D721Med (cell line): ENCODE results near the gene SSR1.
"Not testable (repeated sequence)": the region's sequence is repeated elsewhere in the genome, so short reads cannot be mapped to it uniquely, and the experiment has no call there.

ENCODE experiments used
- DNase-seq: peaks from one replicate; pipeline ENCODE4 v3.0.0; 2011; ENCODE audit warnings: low spot score; ENCODE audit not compliant: insufficient read length
- FAIRE-seq: peaks from 2 replicates; lab custom pipeline; 2011; peaks lifted over from hg19 to GRCh38; lab: Jason Lieb, UNC
- TF ChIP-seq, protein P1 (sequence below): IDR thresholded peaks from 2 replicates; pipeline ENCODE4 v1.5.1; 2012; ENCODE audit warnings: mild to moderate bottlenecking, control low read depth; ENCODE audit not compliant: insufficient read depth; ENCODE audit errors: missing control alignments

SSR1 gene

DNA sequence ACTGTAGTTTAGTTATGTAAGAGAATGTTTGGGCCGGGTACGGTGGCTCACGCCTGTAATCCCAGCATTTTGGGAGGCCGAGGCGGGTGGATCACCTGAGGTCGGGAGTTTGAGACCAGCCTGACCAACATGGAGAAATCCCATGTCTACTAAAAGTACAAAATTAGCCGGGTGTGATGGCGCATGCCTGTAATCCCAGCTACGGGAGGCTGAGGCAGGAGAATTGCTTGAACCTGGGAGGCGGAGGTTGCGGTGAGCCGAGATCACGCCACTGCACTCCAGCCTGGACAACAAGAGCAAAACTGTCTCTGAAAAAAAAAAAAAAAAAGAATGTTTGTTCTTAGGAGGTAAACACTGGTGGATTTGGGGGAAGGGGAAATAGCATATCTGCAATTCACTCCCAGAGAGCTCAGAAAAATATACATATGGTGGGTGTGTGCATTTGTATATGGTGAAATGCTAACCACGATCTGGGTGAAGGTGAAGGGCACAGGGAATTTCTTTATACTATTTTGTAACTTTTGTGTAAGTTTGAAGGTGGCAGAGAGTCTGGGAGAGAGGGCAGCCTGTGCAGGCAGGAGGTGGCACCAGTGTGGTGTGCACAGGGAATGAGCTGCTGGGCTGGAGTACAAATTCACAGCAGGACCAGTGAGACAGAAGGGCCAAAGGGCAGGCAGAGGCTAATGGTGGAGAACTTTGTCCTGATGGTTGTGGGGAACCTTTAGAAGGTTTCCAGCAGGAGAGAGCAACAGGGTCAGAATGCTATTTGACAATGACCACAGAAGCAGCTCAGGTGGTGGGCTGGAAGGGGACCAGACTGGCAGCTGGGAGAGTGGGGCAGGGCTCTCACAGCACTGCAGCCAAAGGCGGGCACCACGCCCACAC lies 42.4 kb downstream of the SSR1 start:
- DNase-seq (no peak), FAIRE-seq (no peak)
- TF ChIP-seq, protein P1, sequence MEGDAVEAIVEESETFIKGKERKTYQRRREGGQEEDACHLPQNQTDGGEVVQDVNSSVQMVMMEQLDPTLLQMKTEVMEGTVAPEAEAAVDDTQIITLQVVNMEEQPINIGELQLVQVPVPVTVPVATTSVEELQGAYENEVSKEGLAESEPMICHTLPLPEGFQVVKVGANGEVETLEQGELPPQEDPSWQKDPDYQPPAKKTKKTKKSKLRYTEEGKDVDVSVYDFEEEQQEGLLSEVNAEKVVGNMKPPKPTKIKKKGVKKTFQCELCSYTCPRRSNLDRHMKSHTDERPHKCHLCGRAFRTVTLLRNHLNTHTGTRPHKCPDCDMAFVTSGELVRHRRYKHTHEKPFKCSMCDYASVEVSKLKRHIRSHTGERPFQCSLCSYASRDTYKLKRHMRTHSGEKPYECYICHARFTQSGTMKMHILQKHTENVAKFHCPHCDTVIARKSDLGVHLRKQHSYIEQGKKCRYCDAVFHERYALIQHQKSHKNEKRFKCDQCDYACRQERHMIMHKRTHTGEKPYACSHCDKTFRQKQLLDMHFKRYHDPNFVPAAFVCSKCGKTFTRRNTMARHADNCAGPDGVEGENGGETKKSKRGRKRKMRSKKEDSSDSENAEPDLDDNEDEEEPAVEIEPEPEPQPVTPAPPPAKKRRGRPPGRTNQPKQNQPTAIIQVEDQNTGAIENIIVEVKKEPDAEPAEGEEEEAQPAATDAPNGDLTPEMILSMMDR: no peak

DNA sequence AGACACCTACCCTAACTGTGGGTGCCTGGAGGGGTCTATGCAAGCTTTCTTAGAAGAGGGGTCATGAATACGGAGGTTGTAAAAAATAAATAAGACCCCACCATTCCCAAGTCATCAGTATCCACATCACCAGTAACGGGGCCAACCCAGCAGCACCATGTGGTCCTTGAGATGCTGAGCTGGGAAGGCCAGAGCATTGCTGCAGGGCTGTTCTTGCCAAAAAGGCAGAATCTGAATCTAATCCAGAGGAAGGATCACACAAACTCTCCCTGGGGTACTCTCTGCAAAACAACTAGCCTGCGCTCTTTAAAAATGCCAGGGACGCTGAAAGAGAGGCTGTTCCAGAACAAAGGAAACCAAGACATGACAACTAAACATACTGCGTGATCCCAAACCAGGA lies 43.2 kb downstream of the SSR1 start:
- TF ChIP-seq, protein P1: no peak
- FAIRE-seq (no peak), DNase-seq (no peak)

DNA sequence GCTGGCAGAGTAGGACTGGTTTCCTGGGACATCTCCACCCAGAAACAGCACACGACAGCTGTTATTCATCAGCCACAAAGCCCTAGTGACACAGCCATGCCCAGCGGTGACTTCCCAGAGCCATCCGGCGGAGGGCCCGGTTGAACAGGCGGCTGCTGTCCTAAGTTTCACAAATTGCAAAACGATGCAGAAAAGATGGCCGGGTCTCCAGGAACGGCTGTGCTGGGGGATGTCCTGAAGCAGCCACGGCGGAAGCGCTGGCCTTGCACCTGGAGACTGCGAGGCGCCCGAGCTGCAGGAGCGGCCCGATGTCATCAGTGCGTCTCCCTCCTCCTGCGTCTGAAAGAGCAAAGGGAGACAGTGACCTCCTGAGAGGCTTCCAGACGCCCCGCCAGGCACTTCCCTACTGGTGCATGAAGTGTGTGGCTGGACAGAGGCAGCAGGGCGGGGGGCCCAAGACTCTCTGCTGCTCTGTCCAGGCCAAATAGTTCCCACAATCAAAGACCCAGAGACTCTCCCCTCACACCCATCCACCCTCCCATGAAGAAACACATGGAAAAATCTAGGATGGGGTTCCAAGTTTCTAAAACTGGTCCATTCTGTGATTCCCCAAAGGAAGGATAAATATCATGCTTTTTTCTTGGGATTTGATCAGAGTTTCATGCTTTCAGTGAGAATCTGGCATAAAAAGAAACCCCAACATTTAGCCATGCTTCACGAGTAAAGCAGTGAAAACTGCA lies 44.0 kb downstream of the SSR1 start:
- FAIRE-seq (no peak), DNase-seq (no peak)
- TF ChIP-seq, protein P1: no peak

DNA sequence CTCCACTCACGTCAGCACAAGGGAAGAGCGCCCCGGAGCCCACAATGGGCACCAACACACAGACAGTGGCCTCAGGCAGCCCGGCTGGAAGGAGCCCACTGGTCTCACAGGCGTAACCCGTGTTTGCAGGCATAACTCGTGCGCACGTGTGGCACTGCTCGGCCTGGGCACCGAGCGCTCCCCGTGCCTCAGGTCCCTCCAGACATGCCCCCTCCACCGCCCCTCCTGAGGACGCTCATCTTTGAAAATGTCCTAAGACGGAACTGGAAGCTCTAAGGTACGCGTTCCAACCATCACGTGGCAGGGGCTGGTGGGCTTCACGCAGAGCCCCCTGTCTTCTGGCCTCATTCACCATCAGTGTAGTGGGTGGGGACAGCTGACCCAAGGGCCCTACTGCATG lies 44.6 kb downstream of the SSR1 start:
- no peak for FAIRE-seq
- TF ChIP-seq, protein P1: no peak
- no peak for DNase-seq

DNA sequence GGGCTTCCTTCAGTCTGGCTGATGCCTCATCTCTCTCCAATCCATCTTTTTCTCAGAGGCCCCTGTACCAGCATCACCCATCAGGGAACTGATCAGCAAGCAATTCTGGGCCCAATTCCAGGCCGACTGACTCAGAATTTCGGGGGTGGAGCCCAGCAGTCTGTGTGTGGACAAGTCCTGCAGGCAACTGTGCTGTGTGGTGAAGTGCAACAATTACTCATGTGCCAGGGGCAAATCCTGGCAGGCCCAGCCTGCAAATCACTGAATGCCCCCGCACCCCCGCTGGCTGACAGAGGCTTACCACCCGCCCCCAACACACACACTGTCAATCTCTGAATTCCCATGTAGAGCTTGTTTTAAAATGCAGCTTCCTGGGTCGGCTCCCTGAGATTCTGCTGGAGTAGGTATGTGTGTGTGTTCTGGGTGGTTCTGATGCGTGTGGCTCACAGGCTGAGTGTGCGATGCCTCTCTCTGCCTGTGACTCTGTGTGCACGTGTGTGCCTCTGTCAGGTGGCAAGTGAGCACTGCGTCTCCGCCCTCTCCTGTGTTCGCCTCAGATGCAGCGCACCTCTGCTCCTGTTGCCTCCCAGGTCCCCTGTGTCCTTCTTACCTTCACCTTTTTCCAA lies 45.4 kb downstream of the SSR1 start:
- DNase-seq: no peak
- TF ChIP-seq, protein P1: no peak
- FAIRE-seq: no peak

DNA sequence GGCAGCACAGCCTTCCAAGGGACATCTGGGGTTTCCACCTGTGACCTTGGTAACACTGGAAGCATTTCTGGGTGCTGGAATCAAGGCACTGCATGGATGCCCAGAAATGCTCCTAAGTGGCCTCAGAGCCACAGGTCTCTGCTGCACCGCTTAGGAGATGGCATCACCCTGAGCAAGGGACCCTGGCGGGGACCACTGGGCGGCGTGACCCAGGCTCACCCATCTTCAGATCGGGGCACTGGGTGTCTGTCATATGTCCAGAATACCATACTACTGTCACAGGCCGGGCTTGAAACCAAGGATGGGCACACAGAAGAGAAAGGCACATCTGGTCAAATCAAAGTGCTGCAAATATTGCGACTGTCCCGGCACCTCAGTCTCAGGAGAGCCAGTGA lies 45.9 kb downstream of the SSR1 start:
- DNase-seq (no peak), FAIRE-seq (no peak)
- TF ChIP-seq, protein P1: no peak

DNA sequence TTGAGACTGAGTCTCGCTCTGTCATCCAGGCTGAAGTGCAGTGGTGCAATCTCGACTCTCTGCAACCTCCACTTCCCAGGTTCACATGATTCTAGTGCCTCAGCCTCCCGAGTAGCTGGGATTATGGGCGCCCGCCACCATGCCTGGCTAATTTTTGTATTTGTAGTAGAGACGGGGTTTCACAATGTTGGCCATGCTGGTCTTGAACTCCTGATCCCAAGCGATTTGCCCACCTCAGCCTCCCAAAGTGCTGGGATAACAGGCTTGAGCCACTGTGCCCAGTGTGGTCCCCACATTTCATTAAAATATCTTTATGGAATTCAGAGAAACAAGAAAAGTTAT lies 47.6 kb downstream of the SSR1 start:
- DNase-seq, FAIRE-seq: not testable (repeated sequence)
